Type B pancreatic cell (in vitro differentiated cells): ENCODE data around the gene ANKRD66. TPM values are rescaled to one million over a fixed set of nuclear protein-coding genes. Genes with fewer than 3 reads are reported as not detected.

Experiments
- DNase-seq: peaks from one replicate; pipeline ENCODE4 v3.0.0; 2021; ENCODE audit warnings: mixed read lengths; ENCODE audit not compliant: unreplicated experiment; ENCODE audit errors: extremely low spot score
- H3K27ac Mint-ChIP-seq: 2 replicates; pipeline ENCODE4 v1.8.0; 2021; ENCODE audit warnings: mild to moderate bottlenecking, mixed read lengths
- H3K27me3 Mint-ChIP-seq: 2 replicates; pipeline ENCODE4 v1.8.0; 2021; ENCODE audit warnings: mixed read lengths
- H3K36me3 Mint-ChIP-seq: 2 replicates; pipeline ENCODE4 v1.8.0; 2021; ENCODE audit warnings: mixed read lengths
- H3K4me1 Mint-ChIP-seq: one replicate; pipeline ENCODE4 v1.8.0; 2021; ENCODE audit warnings: mixed read lengths; ENCODE audit not compliant: unreplicated experiment
- H3K4me3 Mint-ChIP-seq: 2 replicates; pipeline ENCODE4 v1.8.0; 2021; ENCODE audit warnings: mild to moderate bottlenecking, mixed read lengths
- H3K9me3 Mint-ChIP-seq: 2 replicates; pipeline ENCODE4 v1.8.0; 2021; ENCODE audit warnings: mixed read lengths
- long read RNA-seq: library from polyadenylated mRNA; unstranded; transcript quantifications from one replicate; pipeline ENCODE4 v2.0.0, GENCODE V29; 2020
- total RNA-seq: library from RNA; stranded (reverse); gene quantifications from 2 replicates; pipeline ENCODE4 v1.2.1, GENCODE V29; 2021; ENCODE audit warnings: low replicate concordance
- TF ChIP-seq, protein P1 (sequence below): fragments of 200-600 bp; sonication (generic); conservative IDR thresholded peaks from 2 replicates; pipeline ENCODE4 v1.5.0; 2021; ENCODE audit warnings: antibody characterized with exemption, mild to moderate bottlenecking

ANKRD66 gene
- total RNA-seq: 0.34 TPM in 1 of 2 replicates, not detected in the other
- long read RNA-seq: 0 reads

DNA sequence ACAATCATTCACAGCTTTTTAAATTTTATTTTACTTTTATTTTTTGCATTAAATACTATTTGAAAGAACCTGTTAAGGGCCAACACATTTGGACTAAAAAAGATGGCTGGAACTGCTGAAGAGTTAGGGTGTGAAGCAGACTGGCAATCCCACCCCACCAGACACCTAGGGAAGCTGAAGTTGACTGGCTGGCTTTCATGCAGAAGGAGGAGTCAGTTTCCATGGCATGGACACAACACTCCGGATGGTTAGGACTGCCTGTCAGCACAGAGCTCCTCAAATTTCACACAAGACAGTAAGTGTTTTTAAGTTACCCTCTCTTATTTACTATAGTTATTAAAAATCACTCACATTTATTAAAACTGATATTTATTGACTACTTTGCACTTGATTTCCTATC, at the start of gene ANKRD66:
Gene ANKRD66, plus strand, starts transcription at position 238 of the 400 bp plus-strand sequence. CDS start 5,016 bp downstream, outside the sequence.
- H3K4me3 Mint-ChIP-seq: no peak within 1 kb of the TSS
- H3K27ac Mint-ChIP-seq: no peak within 1 kb of the TSS
- peaks cover 14% of the 10 kb centered on the region for H3K27me3 Mint-ChIP-seq
- TF ChIP-seq, protein P1, sequence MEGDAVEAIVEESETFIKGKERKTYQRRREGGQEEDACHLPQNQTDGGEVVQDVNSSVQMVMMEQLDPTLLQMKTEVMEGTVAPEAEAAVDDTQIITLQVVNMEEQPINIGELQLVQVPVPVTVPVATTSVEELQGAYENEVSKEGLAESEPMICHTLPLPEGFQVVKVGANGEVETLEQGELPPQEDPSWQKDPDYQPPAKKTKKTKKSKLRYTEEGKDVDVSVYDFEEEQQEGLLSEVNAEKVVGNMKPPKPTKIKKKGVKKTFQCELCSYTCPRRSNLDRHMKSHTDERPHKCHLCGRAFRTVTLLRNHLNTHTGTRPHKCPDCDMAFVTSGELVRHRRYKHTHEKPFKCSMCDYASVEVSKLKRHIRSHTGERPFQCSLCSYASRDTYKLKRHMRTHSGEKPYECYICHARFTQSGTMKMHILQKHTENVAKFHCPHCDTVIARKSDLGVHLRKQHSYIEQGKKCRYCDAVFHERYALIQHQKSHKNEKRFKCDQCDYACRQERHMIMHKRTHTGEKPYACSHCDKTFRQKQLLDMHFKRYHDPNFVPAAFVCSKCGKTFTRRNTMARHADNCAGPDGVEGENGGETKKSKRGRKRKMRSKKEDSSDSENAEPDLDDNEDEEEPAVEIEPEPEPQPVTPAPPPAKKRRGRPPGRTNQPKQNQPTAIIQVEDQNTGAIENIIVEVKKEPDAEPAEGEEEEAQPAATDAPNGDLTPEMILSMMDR: no peak
- no peaks in the 10 kb centered on the region for H3K9me3 Mint-ChIP-seq
- no peak for DNase-seq
- no peaks in the 10 kb centered on the region for H3K4me1 Mint-ChIP-seq
- no peaks in the 10 kb centered on the region for H3K36me3 Mint-ChIP-seq

DNA sequence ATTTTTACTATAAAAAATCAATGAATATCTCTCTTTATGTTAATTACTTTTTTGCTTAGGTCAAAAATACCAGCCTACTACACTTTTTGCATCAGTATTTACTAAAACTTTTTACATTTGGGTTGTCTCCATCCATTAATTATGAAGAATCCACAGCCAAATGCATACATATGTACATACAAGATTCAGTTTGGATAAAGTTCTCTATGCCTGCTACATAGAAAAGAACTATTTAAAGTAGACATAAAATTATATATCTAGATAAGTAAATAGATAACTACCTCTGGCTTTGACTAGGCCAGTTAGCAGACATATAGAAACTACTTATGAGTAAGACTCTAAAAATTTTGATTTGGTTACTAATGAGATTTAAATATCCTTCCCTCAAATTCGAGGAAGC, 46.8 kb upstream of the ANKRD66 start:
- no peak overlapping the region for H3K27ac Mint-ChIP-seq
- H3K36me3 Mint-ChIP-seq: no peaks in the 10 kb centered on the region
- peaks cover 18% of the 10 kb centered on the region for H3K27me3 Mint-ChIP-seq
- no peaks in the 10 kb centered on the region for H3K4me1 Mint-ChIP-seq
- no peaks in the 10 kb centered on the region for H3K9me3 Mint-ChIP-seq
- TF ChIP-seq, protein P1: no peak
- no peak overlapping the region for H3K4me3 Mint-ChIP-seq
- no peak for DNase-seq

DNA sequence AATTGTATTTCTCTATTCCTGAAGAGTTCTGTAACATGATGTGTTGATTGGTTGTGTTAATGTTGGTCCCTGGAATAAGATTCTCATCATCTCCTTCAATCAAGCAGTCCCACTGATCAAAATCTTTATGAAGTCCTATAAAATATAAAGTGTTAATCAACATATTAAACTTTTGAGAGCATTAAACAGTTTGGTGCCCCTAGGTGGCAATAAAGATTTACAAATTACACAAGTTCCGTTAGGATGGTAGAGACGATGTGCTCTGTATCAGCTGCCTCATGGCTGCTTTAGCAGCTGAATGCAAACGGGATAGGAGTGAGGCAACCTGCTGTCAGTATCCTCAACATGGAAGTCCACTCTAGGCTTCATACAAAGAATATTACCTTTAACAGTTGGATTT, 42.2 kb upstream of the ANKRD66 start:
- Mint-ChIP-seq H3K9me3 (no peaks in the 10 kb centered on the region), H3K36me3 (no peaks in the 10 kb centered on the region), H3K4me3 (no peak overlapping the region), H3K27me3 (peaks cover 14% of the 10 kb centered on the region), H3K4me1 (no peaks in the 10 kb centered on the region), H3K27ac (no peak overlapping the region)
- DNase-seq: no peak
- TF ChIP-seq, protein P1: no peak

DNA sequence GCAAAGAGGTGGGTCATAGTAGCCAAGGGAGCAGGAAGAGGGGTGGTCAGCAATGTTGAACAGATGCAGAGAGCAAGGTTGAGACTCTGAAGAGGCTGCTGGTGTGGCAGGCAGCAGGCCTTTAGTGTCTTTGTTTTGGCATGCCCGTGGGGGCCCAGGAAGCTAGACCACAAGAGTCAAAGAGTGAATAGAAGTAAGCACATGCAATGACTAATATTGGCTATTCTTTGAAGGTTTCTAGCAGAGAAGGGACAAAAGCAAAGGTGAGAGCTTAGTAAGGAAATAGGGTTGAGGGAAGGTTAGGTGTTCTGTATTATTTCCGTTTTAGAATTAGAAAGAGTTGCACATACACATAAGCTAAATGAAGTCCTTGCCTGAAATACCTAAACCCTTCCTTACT, 40.3 kb upstream of the ANKRD66 start:
- Mint-ChIP-seq H3K9me3 (no peaks in the 10 kb centered on the region), H3K27me3 (peaks cover 14% of the 10 kb centered on the region), H3K27ac (no peak overlapping the region), H3K4me1 (no peaks in the 10 kb centered on the region), H3K4me3 (no peak overlapping the region), H3K36me3 (no peaks in the 10 kb centered on the region)
- TF ChIP-seq, protein P1: no peak
- DNase-seq: no peak

DNA sequence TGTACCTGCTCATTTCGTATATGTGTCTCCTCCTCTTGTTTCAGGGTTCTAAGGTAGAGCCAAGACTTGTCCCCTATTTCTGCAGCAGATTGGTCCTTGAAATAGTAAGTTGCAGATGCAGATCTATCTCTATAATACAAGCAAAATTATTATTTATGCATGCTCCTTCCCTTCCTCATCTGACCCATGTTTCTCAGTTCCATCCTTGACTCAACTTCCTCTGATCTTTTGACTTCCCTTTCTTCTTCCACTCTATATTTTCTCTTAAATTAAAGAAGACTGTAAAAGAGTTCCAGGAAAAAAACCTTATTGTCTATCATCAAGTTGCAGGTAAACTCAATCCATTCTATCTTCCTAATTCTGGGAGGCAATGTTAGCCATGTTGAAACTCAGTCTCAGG, 35.2 kb upstream of the ANKRD66 start:
- no peaks in the 10 kb centered on the region for H3K4me1 Mint-ChIP-seq

More for the DNA sequence above, 35.2 kb upstream of the ANKRD66 start:
- Mint-ChIP-seq H3K36me3 (no peaks in the 10 kb centered on the region), H3K9me3 (no peaks in the 10 kb centered on the region), H3K27ac (no peak overlapping the region), H3K27me3 (no peaks in the 10 kb centered on the region), H3K4me3 (no peak overlapping the region)
- TF ChIP-seq, protein P1: no peak
- DNase-seq: no peak
